Lung (tissue), 12 donors: Measurements from ENCODE around the gene ZNF581. TPM values are rescaled to one million over a fixed set of nuclear protein-coding genes. Genes with fewer than 3 reads are reported as not detected.

Source experiments
- ATAC-seq: fragments of 200-7000 bp; cut with Tn5 transposase; one replicate; pipeline ENCODE4 v1.9.1; 2020; ENCODE audit warnings: moderate number of reproducible peaks; ENCODE audit not compliant: insufficient read depth, low FRiP score
- DNase-seq, 3 donors: peaks; one replicate each; pipeline ENCODE4 v3.0.0-alpha.2; 2013 to 2017
- H3K27ac ChIP-seq, 2 donors: one replicate each; pipeline ENCODE4 v1.5.1; 2013; ENCODE audit warnings: mild to moderate bottlenecking in 2 of 2, moderate library complexity in 2 of 2, control low read depth in 1 of 2, inconsistent platforms in 1 of 2, low read depth in 1 of 2, low read length in 1 of 2
- H3K27me3 ChIP-seq, 3 donors: one replicate each; pipeline ENCODE4 v1.5.1; 2013; ENCODE audit warnings: low read length in 2 of 3; ENCODE audit not compliant: control insufficient read depth in 3 of 3, insufficient read depth in 3 of 3
- H3K36me3 ChIP-seq, 4 donors: one replicate each; pipeline ENCODE4 v1.5.1; 2013; ENCODE audit warnings: low read length in 4 of 4, mild to moderate bottlenecking in 1 of 4, moderate library complexity in 1 of 4; ENCODE audit not compliant: control insufficient read depth in 4 of 4, insufficient read depth in 4 of 4
- H3K4me1 ChIP-seq, 5 donors: one replicate each; pipeline ENCODE4 v1.5.1; 2013; ENCODE audit warnings: low read length in 5 of 5, mild to moderate bottlenecking in 2 of 5, moderate library complexity in 1 of 5; ENCODE audit not compliant: control insufficient read depth in 5 of 5, insufficient read depth in 5 of 5
- H3K4me3 ChIP-seq: one replicate; pipeline ENCODE4 v1.5.1; 2013; ENCODE audit warnings: mild to moderate bottlenecking, control low read depth, moderate library complexity
- H3K9ac ChIP-seq, 2 donors: one replicate each; pipeline ENCODE4 v1.5.1; 2013; ENCODE audit warnings: low read length in 2 of 2, control low read depth in 1 of 2; ENCODE audit not compliant: insufficient read depth in 1 of 2
- H3K9me3 ChIP-seq, 4 donors: one replicate each; pipeline ENCODE4 v1.5.1; 2013; ENCODE audit warnings: low read length in 3 of 4, mild to moderate bottlenecking in 1 of 4, moderate library complexity in 1 of 4; ENCODE audit not compliant: control insufficient read depth in 4 of 4, insufficient read depth in 3 of 4
- CTCF ChIP-seq: IDR thresholded peaks from 2 replicates; pipeline ENCODE4 v1.5.1; 2012; ENCODE audit warnings: mild to moderate bottlenecking; ENCODE audit errors: control extremely low read depth, extremely low read depth
- WGBS, 2 donors: extraction: QIAGEN DNeasy Blood & Tissue Kit; methylation state at CpG; one replicate each; pipeline ENCODE4 v1.1.7; 2013; 5-methylcytosine and 5-hydroxymethylcytosine counted together
- polyA plus RNA-seq, 2 donors: library from polyadenylated mRNA; stranded (reverse); fragments of 200-250 nt; gene quantifications; one replicate each; pipeline ENCODE4 v1.2.1, GENCODE V29; 2013
- total RNA-seq, 2 donors: library from RNA; depleted of rRNA in 1 of 2; stranded (reverse); fragments of >200 nt in 1 of 2; gene quantifications; one replicate each; pipeline ENCODE4 v1.2.1, GENCODE V29; 2014 to 2021
- donor health status: control.
- donor health status: control.
- donor health status: Bipolar disorder and iron deficiency.
- donor health status: healthy.
- donor health status: DM: yes; HTN: yes; CAD: no.

Gene ZNF581
- total and polyA plus RNA-seq, 4 donors = 15.0 to 18.1 (median 15.6) TPM

DNA sequence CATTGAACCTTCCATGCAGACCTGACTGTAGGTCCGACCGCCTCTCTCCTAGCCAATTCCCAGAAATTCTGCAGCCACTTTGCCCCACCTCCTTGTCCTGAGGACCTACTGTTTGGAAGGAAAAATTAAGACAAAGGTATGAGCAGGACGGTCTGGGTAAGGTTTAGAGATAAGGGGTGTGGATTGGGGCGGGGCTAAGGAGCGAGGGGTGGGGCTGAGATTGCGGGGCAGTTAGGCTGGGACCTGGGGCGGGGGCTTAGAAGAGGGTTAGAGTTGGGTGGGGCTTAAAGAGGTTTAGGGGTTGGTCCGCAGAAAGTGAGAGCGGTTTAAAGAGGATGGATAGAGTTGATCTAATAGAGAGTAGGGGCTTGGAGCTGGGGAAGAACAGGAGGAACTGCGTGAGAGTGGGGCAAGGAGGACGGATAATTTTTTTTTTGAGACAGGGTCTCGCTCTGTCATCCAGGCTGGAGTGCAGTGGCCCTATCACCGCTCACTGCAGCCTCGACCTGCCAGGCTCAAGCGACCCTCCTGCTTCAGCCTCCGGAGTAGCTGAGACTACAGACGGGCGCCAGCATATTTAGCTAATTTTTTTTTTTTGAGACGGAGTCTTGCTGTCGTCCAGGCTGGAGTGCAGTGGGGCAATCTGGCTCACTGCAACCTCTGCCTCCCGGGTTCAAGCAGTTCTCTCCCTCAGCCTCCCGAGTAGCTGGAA lies 39.7 kb upstream of the ZNF581 start:
- Histone ChIP-seq H3K27me3 (no peaks in the 10 kb centered on the region), H3K27ac (peak overlapping the region in 1 of 2 donors; percentile 87), H3K4me3 (no peak overlapping the region), H3K9ac (no peak overlapping the region), H3K9me3 (no peaks in the 10 kb centered on the region), H3K36me3 (peaks cover 0 to 8% (median 4%) of the 10 kb centered on the region in 4 donors), H3K4me1 (peaks cover 0 to 22% (median 0%) of the 10 kb centered on the region in 5 donors)
- 79 to 82% methylated on average over 22 of the region's 22 CpGs for WGBS, 2 donors
- TF ChIP-seq CTCF = no peak
- DNase-seq = no peak
- no peak for ATAC-seq

DNA sequence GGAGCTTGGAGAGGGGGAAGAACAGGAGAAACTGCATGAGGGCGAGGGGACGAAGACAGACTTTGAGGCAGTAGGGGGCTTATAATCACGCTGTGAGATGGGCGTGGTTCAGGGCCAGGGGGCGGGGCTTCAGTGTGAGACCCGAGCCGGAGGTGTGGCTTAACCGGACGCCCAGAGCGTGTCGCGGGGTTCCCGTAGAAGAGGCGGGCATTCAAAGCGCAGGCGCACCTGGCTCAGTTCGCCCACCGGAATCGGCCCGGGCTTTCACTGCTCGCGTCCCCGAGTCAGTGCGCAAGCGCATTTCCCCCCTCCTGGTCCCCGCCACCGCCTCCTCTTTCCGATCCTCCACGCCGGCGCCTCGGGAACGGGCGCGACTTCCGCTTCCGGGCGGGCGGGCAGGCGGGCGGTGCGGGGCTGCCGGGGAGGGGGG lies 38.2 kb upstream of the ZNF581 start:
- Histone ChIP-seq H3K4me1 (peaks cover 0 to 21% (median 0%) of the 10 kb centered on the region in 5 donors), H3K36me3 (peaks cover 0 to 15% (median 13%) of the 10 kb centered on the region in 4 donors), H3K27me3 (no peaks in the 10 kb centered on the region), H3K4me3 (peak overlapping the region; percentile 78), H3K27ac (peak overlapping the region; percentile 95 to 98), H3K9me3 (no peaks in the 10 kb centered on the region), H3K9ac (no peak overlapping the region)
- 0% methylated on average over 34 to 43 of the region's 43 CpGs for WGBS, 2 donors
- no peak for TF ChIP-seq CTCF
- peak; percentile 98 for DNase-seq
- ATAC-seq = peak; percentile 86

DNA sequence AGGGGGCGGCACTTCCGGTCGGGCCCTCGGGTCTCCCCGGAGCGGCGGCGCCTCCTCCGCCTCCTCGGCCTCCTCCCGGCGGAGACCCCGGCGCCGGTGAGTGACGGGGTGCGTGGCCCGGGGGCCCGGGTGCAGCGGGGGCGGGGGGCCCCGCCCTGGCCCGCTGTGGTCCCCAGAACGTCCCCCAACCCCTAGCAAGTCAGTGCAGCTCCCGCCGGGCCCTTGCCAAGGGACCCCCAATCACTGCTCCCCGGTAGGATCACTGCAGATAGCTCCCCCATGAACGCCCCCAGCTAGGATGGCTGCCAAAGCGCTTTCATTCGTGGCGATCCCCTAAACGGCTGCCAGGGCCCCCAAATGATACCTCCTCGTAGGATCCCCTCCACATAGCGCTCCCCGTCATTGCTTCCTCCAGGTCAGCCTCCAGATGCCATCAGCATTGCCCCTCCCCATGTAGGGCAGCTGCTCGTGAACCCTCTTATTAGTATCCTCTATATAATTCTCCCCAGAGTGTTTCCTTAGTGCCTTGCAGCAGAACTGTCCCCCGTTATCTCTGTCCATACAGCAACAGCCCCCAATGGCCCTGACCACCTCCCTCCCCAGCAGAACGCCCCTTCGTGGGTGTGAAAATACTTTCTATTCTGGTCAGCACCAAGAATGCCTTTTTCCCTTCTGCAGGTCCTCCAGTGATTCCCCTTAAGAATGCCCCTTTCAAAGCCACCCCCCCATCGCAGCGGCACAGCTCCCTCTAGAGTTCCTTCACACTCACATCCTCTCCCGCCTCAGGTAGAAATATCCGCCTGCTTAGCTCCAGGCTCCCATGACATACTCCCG lies 37.6 kb upstream of the ZNF581 start, which contains the start of gene ZNF865:
ZNF865 (plus strand) TSS at position 11 of the 834 bp plus-strand sequence. CDS start 7,972 bp downstream, outside the sequence.
- peak; percentile 84 to 88 (median 85) for DNase-seq
- peaks cover 0 to 19% (median 1%) of the 10 kb centered on the region in 5 donors for H3K4me1 ChIP-seq
- H3K9me3 ChIP-seq = no peaks in the 10 kb centered on the region
- H3K36me3 ChIP-seq = peaks cover 0 to 19% (median 13%) of the 10 kb centered on the region in 4 donors
- peak within 1 kb of the TSS; percentile 78 for H3K4me3 ChIP-seq
- no peaks in the 10 kb centered on the region for H3K27me3 ChIP-seq
- peak; percentile 49 for ATAC-seq
- H3K27ac ChIP-seq = peak within 1 kb of the TSS; percentile 95 to 98
- H3K9ac ChIP-seq = peak within 1 kb of the TSS; percentile 31 to 78
- 0% methylated on average over 20 to 44 of the region's 44 CpGs for WGBS, 2 donors
- TF ChIP-seq CTCF = peak; percentile 46
